Vagina (tissue), 2 donors: Measurements from ENCODE around the gene COLGALT1.
"Not testable (repeated sequence)": the region's sequence is repeated elsewhere in the genome, so short reads cannot be mapped to it uniquely, and the experiment has no call there.

Experiments
- POLR2A ChIP-seq, 2 donors: fragments of 450-650 bp; IDR thresholded peaks; one replicate each; pipeline ENCODE4 v1.6.1; 2017; ENCODE audit warnings: antibody characterized with exemption in 2 of 2, mild to moderate bottlenecking in 2 of 2, moderate library complexity in 2 of 2
- POLR2AphosphoS5 ChIP-seq, 2 donors: sonication (generic); formaldehyde crosslinking; IDR thresholded peaks; one replicate each; pipeline ENCODE4 v1.9.0; 2017; ENCODE audit warnings: antibody characterized with exemption in 2 of 2, mild to moderate bottlenecking in 2 of 2, low read depth in 1 of 2; ENCODE audit not compliant: insufficient read depth in 1 of 2
- TF ChIP-seq, protein P1 (sequence below), 3 experiments: fragments of 450-650 bp in 2 of 3; fragments of 200-600 bp in 1 of 3; sonication (generic) in 1 of 3; IDR thresholded peaks; one replicate each; pipeline ENCODE4 v1.5.1; 2017 to 2019; ENCODE audit warnings: antibody characterized with exemption in 3 of 3, mild to moderate bottlenecking in 2 of 3, moderate library complexity in 2 of 3

DNA sequence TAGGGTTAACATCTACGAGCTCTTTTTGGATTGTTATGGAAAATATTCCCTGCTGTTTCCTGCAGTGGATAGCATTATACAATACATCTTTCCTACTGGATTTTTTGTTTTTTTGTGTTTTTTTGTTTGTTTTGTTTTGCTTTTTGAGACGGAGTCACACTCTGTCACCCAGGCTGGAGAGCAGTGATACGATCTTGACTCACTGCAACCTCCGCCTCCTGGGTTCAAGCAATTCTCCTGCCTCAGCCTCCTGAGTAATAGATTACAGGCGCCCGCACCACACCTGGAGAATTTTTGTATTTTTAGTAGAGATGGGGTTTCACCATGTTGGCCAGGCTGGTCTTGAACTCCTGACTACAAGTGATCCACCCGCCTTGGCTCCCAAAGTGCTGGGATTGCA, 29.9 kb downstream of the COLGALT1 start:
- TF ChIP-seq POLR2A (IDR thresholded peaks at IDR 0.05); POLR2AphosphoS5 (IDR thresholded peaks at IDR 0.05; ENCODE audit: insufficient read depth in 1 of 2, low read depth in 1 of 2): not testable (repeated sequence)
- TF ChIP-seq, protein P1, sequence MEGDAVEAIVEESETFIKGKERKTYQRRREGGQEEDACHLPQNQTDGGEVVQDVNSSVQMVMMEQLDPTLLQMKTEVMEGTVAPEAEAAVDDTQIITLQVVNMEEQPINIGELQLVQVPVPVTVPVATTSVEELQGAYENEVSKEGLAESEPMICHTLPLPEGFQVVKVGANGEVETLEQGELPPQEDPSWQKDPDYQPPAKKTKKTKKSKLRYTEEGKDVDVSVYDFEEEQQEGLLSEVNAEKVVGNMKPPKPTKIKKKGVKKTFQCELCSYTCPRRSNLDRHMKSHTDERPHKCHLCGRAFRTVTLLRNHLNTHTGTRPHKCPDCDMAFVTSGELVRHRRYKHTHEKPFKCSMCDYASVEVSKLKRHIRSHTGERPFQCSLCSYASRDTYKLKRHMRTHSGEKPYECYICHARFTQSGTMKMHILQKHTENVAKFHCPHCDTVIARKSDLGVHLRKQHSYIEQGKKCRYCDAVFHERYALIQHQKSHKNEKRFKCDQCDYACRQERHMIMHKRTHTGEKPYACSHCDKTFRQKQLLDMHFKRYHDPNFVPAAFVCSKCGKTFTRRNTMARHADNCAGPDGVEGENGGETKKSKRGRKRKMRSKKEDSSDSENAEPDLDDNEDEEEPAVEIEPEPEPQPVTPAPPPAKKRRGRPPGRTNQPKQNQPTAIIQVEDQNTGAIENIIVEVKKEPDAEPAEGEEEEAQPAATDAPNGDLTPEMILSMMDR (IDR thresholded peaks at IDR 0.05) = not testable (repeated sequence)
